Upper lobe of left lung (tissue), 4 donors: ENCODE data around the gene ATL2.

Source experiments
- POLR2A ChIP-seq, 4 donors: fragments of 450-650 bp; IDR thresholded peaks; one replicate each; pipeline ENCODE4 v1.5.1; 2016 to 2017; ENCODE audit warnings: antibody characterized with exemption in 4 of 4, mild to moderate bottlenecking in 2 of 4
- POLR2AphosphoS5 ChIP-seq, 2 donors: sonication (generic); formaldehyde crosslinking; IDR thresholded peaks; one replicate each; pipeline ENCODE4 v1.5.1; 2017; ENCODE audit warnings: antibody characterized with exemption in 2 of 2
- TF ChIP-seq, protein P1 (sequence below), 6 experiments: fragments of 450-650 bp in 4 of 6; fragments of 200-600 bp in 2 of 6; sonication (generic) in 2 of 6; IDR thresholded peaks; one replicate each; pipeline ENCODE4 v1.5.1; 2016 to 2019; ENCODE audit warnings: antibody characterized with exemption in 6 of 6

- no peak for TF ChIP-seq POLR2AphosphoS5 (IDR thresholded peaks at IDR 0.05)
- TF ChIP-seq, protein P1, sequence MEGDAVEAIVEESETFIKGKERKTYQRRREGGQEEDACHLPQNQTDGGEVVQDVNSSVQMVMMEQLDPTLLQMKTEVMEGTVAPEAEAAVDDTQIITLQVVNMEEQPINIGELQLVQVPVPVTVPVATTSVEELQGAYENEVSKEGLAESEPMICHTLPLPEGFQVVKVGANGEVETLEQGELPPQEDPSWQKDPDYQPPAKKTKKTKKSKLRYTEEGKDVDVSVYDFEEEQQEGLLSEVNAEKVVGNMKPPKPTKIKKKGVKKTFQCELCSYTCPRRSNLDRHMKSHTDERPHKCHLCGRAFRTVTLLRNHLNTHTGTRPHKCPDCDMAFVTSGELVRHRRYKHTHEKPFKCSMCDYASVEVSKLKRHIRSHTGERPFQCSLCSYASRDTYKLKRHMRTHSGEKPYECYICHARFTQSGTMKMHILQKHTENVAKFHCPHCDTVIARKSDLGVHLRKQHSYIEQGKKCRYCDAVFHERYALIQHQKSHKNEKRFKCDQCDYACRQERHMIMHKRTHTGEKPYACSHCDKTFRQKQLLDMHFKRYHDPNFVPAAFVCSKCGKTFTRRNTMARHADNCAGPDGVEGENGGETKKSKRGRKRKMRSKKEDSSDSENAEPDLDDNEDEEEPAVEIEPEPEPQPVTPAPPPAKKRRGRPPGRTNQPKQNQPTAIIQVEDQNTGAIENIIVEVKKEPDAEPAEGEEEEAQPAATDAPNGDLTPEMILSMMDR (IDR thresholded peaks at IDR 0.05), result no peak
- no peak for TF ChIP-seq POLR2A (IDR thresholded peaks at IDR 0.05)
Measured at GRCh38 chr2:38327580-38327979, 49.5 kb downstream of the ATL2 start.
